HG02840 (cell line): ENCODE results near the gene TMEM170A.

Experiments
- ATAC-seq: cut with Tn5 transposase; IDR thresholded peaks from one replicate; pipeline ENCODE4 v1.9.1; 2021; ENCODE audit warnings: mild to moderate bottlenecking, moderate library complexity, moderate number of reproducible peaks; ENCODE audit not compliant: unreplicated experiment, low FRiP score

TMEM170A gene

GRCh38 chr16:75406943-75407342 is 57.5 kb downstream of the TMEM170A start:
- ATAC-seq = no peak

- no peak for ATAC-seq
These were observed 61.5 kb downstream of the TMEM170A start for GRCh38 chr16:75402821-75403475.

GRCh38 chr16:75402159-75402820 is 62.2 kb downstream of the TMEM170A start:
- ATAC-seq = no peak

- ATAC-seq = no peak
These were observed 62.8 kb downstream of the TMEM170A start for GRCh38 chr16:75401691-75402090.

GRCh38 chr16:75398333-75398732 is 66.2 kb downstream of the TMEM170A start:
- ATAC-seq = no peak

GRCh38 chr16:75394941-75395340 is 69.5 kb downstream of the TMEM170A start:
- no peak for ATAC-seq
